NCI-H460 (cell line): ENCODE measurements around the gene RRP7A. TPM values are rescaled to one million over a fixed set of nuclear protein-coding genes. Genes with fewer than 3 reads are reported as not detected.
"Not testable (repeated sequence)": the region's sequence is repeated elsewhere in the genome, so short reads cannot be mapped to it uniquely, and the experiment has no call there.

Experiments used
- DNase-seq: peaks from one replicate; pipeline ENCODE4 v3.0.0-alpha.2; 2016; ENCODE audit warnings: low read depth; ENCODE audit errors: extremely low read depth
- total RNA-seq: library from RNA; depleted of rRNA; stranded (reverse); fragments of >200 nt; shearing (Covaris generic); gene quantifications from 2 replicates; pipeline ENCODE4 v1.2.3, GENCODE V29; 2014

The RRP7A gene
- total RNA-seq, 1 experiment from 2014 or later, result 16.8 TPM

DNA sequence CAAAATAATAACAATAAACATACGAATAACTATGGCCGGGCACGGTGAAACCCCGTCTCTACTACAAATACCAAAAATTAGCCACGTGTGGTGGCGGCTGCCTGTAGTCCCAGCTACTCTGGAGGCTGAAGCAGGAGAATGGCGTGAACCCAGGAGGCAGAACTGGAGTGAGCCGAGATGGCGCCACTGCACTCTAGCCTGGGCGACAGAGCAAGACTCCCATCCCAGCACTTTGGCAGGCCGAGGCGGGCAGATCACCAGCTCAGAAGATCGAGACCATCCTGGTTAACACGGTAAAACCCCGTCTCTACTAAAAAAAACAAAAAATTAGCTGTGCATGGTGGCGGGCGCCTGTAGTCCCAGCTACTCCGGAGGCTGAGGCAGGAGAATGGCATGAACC lies 17.0 kb upstream of the RRP7A start:
- not testable (repeated sequence) for DNase-seq

DNA sequence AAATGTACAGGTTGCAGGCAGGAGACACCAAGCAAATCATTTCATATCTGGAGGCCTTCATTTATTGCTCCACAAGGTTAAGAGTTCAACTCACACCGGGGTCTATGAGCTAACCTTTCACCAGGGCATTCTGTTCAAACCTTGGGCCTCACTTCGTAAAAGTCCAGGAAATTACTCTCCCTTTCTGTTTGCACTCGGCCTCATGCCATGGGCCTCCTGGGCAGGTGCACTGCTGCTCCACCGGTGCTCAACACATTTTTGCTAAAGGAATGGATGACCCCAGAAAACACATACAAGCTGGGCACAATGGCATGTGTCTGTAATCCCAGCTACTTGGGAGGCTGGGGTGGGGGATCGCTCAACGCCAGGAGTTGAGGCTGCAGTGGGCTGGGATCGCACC lies 16.6 kb upstream of the RRP7A start:
- no peak for DNase-seq

DNA sequence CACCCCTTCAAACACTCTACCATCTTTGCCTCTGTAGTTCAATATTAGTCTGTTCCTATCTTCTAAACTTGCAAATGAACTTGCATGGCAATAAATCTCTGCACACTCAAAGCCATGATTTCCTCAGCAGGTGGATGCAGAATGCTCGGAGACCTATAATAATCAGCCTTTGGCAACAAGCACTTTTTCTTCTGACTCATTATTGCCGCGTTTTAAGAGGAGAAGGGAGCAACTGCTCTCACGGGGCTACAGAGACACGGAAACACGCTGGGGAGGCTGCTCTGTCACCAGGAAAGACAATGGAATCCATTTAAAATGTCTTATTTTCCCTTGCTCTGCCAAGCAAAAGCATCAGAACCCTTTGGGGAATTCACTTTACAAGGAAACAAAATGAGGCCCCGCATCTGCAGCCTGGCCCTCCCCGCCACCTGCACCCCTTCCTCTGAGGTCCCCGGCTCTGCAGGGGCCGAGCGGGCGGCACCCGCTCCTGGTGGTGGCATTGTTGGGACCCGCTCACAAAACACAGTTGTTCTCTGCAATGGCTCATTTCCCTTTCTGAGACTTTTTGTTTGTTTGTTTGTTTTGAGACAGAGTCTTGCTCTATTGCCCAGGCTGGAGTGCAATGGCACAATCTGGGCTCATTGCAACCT lies 15.6 kb upstream of the RRP7A start:
- not testable (repeated sequence) for DNase-seq

DNA sequence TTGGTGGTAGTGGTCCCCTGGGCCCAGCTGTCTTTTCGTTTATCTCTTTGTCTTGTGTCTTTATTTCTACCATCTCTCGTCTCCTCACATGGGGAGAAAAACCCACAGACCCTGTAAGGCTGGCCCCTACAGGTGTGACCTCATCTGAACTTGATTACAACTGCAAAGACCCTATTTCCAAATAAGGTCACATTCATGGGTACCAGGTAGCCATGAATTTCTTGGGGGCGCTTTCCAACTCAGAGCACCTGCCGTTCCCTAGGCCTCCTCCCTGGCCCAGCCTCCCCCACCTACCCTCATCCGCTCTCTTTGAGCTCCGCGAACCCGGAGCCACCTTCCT lies 14.0 kb upstream of the RRP7A start:
- no peak for DNase-seq

DNA sequence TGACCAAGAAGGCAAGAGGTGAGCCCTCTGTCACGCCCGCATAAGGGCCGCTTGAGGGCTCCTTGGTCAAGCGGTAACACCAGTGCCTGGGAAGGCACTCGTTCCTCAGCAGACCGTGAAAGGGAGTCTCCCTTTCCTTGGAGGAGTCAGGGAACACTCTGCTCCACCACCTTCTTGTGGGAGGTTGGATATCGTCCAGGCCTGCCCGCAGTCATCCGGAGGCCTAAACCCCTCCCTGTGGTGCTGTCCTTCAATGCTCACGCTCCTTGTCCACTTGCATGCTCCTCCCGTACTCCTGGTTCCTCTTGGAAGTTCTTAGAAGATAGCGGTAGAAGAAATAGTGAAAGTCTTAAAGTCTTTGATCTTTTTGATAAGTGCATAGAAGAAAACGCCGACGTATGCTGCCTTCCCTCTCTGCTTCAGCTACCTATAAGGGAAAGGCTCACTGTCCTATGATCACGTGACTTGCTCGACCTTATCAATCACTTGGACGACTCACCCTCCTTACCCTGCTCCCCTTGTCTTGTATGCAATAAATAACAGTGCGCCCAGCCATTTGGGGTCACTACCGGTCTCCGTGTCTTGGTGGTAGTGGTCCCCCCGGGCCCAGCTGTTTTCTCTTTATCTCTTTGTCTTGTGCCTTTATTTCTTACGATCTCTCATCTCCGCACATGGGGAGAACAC lies 11.9 kb upstream of the RRP7A start:
- DNase-seq, result not testable (repeated sequence)

DNA sequence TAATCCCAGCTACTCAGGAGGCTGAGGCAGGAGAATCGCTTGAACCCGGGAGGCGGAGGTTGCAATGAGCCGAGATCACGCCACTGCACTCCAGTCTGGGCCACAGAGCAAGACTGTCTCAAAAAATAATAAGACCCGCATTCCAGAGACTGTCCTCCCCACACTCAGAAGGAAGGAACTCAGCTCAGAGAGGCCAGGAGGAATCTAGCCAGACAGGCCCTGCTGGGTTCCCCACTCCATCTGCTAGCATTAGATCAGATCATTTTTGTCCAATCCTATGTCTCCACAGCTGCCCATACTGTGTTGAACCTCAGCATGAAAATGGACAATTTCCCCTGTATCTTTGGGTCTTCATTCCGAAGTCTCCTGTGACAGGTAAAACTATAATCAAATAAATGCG lies 9.8 kb upstream of the RRP7A start:
- not testable (repeated sequence) for DNase-seq

DNA sequence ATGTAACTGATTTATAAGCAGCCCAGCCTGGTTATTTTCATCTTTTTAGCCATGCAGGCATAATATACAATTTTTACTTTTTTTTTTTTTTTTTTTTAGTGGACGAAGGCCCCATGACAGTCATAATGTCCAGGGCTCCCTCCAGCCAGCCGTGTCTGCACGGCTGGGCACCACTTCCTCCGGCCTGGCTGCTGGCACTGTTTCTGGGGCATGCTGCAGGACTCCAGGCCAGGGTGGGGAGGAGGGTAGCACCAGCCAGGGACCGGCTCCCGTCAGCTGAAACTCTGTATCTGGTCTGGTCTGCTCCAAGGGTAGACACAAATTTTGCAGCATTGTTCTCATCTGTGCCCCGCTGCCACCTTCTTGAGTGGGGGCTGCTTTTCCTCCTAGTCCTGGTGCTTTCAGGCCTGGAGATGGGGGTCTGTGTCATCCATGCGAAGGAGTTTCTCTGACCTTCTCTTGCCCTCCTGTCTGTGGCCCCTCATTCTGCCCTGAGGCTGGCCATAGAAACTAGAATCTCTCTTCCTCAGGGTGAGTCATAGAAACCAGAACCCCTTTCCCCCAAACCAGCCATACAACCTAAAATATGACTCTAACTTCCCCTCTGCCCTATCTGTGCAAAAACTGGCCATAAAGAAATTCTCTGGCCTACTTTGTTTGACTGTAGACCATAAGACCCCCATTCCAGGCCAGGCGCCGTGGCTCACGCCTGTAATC lies 9.2 kb upstream of the RRP7A start:
- no peak for DNase-seq

DNA sequence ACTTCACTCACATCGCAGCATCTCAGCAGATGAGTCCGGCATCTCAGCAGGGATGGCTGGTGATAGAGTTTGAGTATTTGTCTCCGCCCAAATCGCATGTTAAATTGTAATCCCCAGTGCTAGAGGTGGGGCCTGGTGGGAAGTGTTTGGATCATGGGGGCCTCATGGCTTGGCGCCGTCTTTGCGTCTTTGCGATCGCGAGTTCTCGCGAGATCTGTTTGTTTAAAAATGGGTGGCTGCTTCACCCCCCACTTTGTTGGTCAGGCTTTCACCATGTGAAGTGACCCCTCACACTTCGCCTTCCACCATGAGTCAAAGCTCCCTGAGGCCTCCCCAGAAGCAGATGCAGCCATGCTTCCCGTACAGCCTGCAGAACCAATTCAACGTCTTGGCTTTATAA lies 3.0 kb upstream of the RRP7A start:
- DNase-seq, result no peak

DNA sequence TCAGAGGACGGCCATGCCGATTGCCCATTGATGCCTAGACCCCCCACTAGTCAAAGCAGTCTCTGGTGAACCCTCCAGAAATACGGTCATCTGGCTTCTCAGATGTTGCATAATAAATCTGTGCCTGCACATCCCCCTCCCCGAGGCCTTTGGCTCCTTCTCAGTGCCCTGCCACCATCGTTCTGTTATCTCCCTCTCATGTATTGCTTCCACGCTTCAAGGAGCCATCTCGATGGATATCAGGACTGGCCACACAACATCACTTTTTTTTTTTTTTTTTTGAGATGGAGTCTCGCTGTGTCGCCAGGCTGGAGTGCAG lies 1.6 kb upstream of the RRP7A start:
- DNase-seq, result no peak

DNA sequence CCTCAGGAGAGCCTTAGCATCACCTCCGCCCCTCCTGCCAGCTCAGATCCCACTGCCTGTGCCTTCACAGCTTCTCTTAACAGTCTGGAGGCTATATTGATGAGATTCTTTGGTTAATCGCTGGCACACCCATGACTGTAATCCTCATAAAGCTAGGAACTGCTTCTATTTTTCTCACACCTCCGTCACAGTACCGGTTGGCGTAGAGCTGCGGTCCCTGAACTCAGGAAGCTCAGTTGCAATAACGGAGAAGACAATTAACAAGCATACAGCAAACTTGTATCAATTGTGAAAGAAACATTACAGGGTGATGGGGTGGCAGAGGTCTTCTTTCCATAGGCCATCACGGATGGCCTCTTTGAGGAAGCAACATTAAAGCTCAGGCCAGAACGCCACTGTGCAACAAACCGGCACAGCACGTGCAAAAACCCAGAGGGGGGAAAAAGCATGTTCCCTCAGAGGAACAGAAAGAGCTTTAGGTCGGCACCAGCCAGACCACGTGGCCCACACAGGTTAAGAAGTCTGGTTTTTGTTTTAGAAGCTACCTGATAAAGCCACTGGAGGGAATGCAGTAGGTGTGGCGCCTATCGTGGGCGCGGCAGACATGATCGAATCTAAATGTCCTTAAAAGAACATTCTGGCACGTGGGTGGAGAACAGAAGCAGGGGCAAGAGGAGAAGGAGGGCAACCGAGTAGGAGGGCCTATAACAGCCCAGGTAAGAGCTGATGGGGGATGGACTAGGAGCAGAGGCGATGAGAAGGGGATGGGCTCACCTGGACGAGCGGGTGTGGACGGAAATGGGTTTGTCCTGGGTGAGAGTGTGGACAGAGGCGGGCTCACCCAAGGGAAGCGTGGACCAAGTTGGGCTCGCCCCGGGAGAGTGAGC lies 715 bp downstream of the RRP7A start:
- DNase-seq, result not testable (repeated sequence)

DNA sequence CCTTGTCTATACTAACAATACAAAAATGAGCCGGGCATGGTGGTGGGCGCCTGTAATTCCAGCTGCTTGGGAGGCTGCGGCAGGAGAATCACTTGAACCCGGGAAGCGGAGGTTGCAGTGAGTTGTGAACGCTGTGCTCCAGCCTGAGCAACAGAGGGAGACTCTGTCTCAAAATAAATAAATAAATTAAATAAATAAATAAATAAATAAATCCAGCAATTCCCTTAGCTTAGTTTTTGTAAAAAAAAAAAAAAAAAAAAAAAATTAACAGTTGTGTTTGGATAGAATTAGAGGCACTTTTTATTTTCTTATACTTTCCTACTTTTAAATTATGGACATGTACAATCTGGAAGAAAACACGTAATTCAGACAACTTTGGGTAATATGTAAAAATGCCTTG lies 2.5 kb downstream of the RRP7A start:
- DNase-seq, result not testable (repeated sequence)

DNA sequence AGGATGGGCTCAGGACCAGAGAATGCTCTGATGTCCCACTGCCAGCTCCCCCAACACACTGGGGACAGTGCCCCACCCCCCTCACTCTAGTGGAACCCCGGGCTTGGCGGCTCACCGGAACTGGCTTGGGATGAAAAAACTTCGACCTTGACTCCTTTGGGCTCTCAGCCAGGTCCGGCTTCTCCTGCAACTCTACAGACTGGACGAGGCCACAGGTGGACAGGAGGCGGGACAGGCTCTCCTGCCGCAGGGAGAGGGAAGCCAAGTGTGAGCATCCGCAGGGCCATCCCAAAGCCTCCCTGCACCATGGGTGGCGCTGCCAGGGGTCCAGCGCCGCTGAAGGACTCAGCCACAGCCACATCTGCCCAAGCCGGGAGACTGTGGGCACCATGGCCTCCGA lies 3.7 kb downstream of the RRP7A start:
- DNase-seq, result no peak

DNA sequence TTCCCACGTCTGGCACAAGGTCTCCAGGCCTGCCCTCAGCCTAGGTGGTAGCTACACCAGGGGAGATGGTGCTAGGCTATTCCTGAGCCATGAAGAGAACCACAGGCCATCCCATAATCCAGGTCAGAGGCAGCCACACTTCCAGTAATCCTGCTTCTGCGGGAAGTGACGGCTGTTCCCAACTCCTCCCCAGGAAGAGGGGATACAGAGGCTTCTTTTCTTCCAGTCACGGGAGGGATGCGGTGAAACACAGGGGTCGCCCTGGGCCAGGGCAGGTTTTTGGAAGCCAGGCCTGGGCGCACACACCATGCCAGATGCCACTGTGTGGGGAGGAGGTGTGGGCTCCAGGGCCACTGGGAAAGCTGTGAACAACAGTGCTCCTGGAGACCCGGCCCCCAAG lies 4.3 kb downstream of the RRP7A start:
- not testable (repeated sequence) for DNase-seq

DNA sequence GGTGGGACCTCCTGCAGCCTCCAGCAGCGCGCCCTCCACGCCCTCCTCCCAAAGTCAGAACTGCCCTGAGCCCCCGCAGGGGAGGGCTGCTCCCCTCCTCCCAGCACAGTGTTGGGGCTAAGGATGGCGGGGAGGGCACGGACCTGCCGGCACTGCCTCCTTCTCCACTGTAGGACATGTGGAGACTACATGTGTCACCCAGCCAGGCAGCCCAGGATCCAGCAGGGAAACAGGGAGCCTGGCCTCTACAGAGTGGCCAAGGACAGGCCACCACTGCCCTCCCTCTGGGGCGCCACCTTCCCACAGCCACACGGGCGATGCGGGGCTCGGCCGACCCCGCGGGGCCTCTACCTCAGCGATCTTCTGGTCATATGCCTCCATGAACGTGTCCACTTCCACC lies 5.3 kb downstream of the RRP7A start:
- DNase-seq, result not testable (repeated sequence)

DNA sequence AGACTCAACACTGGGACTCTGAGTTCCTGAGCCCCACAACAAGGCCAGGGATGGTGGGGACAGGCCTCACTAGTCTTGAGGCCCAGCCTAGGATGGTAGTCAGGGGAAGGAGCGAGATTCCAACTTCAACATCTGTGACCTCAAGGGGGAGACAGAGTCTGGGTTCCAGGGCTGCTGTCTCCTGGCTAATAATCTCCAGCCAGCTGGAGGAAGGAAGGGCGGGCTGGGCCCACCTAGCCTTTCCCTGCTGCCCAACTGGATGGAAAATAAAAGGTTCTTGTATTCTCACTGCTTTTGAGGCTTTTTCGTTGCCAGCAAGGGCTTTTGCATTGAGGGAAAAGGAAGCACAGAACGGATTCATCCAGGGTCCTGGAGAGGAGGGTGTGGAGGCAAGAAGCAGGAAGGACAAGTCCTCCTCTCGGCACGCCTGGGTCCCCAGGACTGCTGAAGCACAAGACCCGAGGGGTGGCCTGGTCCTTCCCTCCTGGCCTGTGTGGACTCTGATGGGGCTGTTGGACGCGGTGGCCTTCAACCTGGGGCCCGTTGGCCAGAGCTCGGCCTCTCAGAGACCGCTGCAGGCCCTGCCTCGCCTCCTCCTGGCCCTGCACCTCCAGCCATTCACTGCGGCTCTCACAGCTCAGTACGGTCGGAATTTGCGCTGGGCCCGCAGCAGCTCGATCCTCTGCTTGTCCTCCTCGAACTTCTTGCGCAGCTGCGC lies 7.2 kb downstream of the RRP7A start:
- DNase-seq, result not testable (repeated sequence)

DNA sequence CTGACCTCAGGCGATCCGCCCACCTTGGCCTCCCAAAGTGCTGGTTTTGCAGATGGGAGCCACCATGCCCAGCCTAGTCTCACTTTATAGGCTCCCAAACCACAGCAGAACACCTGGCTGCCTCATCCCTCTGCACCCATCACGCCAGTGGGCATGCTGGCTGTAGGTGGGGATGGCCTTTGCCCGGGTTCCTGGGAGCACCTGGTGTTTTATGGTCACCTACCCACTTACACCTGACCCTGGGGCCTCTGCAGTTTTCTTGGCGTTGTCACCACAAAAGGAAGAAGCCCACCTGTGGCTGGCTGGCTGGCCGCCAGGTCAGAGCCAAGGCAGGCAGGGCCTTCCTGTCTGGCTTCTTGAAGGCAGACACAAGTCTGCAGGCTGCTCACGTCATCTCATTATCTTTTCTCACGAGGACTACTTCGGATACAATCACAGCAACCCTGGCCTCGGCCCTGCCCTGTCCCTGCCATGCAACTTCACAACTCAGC lies 8.2 kb downstream of the RRP7A start:
- DNase-seq, result no peak

DNA sequence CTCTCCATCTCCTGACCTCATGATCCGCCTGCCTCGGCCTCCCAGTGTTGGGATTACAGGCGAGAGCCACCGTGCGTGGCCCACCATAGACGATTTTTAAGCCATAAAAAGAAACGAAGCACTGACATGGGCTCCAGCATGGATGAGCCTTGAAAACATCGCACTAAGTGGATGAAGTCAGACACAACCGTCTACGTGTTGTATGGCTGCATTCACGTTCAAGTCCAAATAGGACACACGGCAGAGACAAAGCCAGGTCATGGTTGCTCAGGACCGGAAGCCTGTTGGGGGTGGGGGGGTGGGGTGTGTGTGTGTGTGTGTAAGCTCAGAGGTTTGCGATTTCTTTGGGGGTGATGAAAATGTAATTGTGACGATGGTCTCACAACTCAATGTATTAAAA lies 10.0 kb downstream of the RRP7A start:
- no peak for DNase-seq

DNA sequence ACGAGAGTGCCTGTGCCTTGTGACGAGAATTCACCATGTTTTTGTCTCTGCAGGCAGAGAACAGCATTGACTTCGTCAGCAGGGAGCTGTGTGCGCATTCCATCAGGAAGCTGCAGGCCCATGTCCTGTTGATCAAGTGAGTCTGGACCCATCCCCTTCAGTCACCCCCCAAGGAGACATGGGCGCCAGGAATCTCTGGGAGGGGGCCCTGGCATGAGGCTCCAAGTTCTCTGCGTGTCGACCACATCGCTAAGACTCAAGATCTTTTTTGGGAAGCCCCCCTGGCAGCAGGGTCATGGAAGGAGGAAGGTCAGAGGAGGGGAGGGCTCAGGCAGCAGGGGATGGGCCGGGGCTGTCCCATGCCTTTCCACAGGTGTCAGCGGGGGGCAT lies 10.6 kb downstream of the RRP7A start:
- DNase-seq, result not testable (repeated sequence)

DNA sequence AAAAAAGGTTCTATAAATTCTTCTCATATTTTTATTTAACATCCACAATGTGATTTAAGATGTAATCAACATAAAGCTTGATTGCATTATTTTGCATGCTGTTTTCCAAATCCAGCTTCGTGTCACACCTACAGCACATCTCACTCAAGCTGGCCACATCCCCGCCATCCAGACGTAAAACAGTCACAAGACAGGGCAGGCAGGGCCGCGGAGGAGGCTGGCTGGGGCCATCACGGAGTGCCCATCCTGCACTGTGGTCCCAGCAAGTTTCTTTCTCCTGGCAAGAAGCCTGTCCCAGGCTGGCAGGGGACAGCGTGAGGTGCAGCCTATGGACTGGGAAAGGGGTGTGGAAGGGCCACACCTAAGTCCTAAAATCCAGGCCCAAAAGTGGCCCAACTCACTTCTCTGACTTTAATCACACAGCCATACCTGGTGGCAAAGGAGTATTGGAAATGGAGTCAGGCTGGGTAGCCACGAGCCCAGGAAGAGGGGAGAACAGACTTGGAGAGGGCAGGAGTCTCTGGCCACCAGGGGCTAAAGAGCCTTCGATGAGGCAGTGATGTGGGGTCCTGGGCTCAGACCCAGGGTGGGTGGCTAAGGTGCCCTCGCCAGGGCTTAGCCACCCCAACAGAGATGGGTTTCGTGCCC lies 11.1 kb downstream of the RRP7A start:
- DNase-seq, result not testable (repeated sequence)

DNA sequence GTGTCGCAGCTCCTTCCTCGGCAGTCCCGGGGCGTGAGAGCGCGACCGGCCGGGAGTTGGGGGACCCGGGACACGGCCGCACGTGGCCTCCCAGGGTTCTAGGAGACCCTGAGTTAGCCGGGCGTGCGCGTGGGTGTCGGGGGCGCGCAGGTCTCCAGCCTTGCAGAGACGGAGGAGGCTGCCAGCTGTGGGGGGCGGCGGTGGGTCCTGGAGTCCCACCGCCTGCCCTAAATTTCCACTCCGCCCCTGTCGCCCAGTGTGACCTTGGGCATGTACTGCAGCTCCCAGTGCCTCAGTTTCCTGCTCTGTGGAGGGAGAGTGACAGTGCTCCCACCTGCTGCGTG lies 18.8 kb downstream of the RRP7A start:
- DNase-seq, result no peak
